ENCODE data around the gene MARK2.
A peak's percentile ranks its signal among the peaks of the same experiment; 100 is the strongest.

Gene MARK2

GRCh38 chr11:63931876-63932275 lies 93.0 kb downstream of the MARK2 start:
- TF ChIP-seq CTCF (IDR thresholded peaks at IDR 0.05) = no peak
- no peak overlapping the region for H3K27ac ChIP-seq
- H3K4me3 ChIP-seq = no peak overlapping the region
- no peak for DNase-seq (ENCODE audit: low spot score)

GRCh38 chr11:63933459-63933858 lies 94.5 kb downstream of the MARK2 start:
- no peak for TF ChIP-seq CTCF (IDR thresholded peaks at IDR 0.05)
- Histone ChIP-seq H3K4me3 (no peak overlapping the region), H3K27ac (no peak overlapping the region)
- no peak for DNase-seq (ENCODE audit: low spot score)

GRCh38 chr11:63937713-63938478 lies 99.0 kb downstream of the MARK2 start:
- TF ChIP-seq CTCF (IDR thresholded peaks at IDR 0.05) = no peak
- DNase-seq (ENCODE audit: low spot score) = no peak
- peak overlapping the region; percentile 38 to 86 for H3K27ac ChIP-seq
- peak overlapping the region; percentile 91 for H3K4me3 ChIP-seq

- peak; percentile 92 for DNase-seq (ENCODE audit: low spot score)
- H3K4me3 ChIP-seq = peak within 1 kb of the TSS; percentile 91
- peak within 1 kb of the TSS; percentile 38 to 86 for H3K27ac ChIP-seq
- no peak for TF ChIP-seq CTCF (IDR thresholded peaks at IDR 0.05)
Observed at GRCh38 chr11:63938479-63939396, 99.8 kb downstream of the MARK2 start, which contains the start of gene NAA40. NAA40 (plus strand) TSS chr11:63939002; CDS start chr11:63939097, 95 bp downstream.

GRCh38 chr11:63939397-63939891 lies 100.5 kb downstream of the MARK2 start:
- TF ChIP-seq CTCF (IDR thresholded peaks at IDR 0.05) = no peak
- DNase-seq (ENCODE audit: low spot score) = no peak
- H3K27ac ChIP-seq = peak overlapping the region; percentile 38 to 86
- peak overlapping the region; percentile 91 for H3K4me3 ChIP-seq

- no peak for DNase-seq (ENCODE audit: low spot score)
- no peak for TF ChIP-seq CTCF (IDR thresholded peaks at IDR 0.05)
- Histone ChIP-seq H3K4me3 (no peak overlapping the region), H3K27ac (no peak overlapping the region)
Observed at GRCh38 chr11:63940786-63941185, 101.9 kb downstream of the MARK2 start.

Data from coronary artery (tissue), 2 donors.